ENCODE data around the gene TDRD3.

The TDRD3 gene

DNA sequence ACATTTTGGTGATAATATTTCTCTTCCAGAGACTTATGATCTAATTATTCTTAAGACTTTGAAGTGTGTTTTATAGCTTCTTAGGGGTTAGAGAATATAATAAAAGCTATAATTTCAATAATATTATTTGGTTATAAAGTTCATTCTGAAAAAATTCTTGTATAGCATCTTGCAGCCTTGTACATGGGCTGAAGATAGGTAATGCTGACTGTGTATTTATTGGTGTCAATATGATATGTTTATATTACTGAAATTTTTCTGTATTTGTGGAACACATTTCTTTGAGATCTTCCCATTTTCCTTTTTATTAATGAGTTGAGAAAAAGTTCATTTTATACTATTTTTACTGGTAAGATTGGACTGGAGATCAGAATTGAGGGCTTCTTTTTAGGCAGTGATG is 87.8 kb downstream of the TDRD3 start:
- Histone ChIP-seq H2AFZ (ENCODE audit: low read length) (no peak overlapping the region), H3K4me2 (ENCODE audit: insufficient read depth, low read length, poor library complexity, severe bottlenecking) (no peak overlapping the region), H3K4me3 (ENCODE audit: low read length in 2 of 2) (no peak overlapping the region), H3K4ac (ENCODE audit: low read length) (no peak overlapping the region), H3K23ac (ENCODE audit: low read depth, low read length, poor library complexity) (no peak overlapping the region), H2BK15ac (ENCODE audit: low read length) (no peak overlapping the region), H3K14ac (ENCODE audit: low read length) (no peak overlapping the region), H3K27ac (replicated peaks; ENCODE audit: low read length) (no peak overlapping the region), H3K4me1 (ENCODE audit: control insufficient read depth in 2 of 2, insufficient read depth in 1 of 2, low read depth in 1 of 2, low read length in 2 of 2) (no peaks in the 10 kb centered on the region), H3K9ac (ENCODE audit: low read depth, low read length, poor library complexity) (no peak overlapping the region), H3K27me3 (ENCODE audit: control insufficient read depth in 3 of 3, insufficient read depth in 3 of 3, low read depth in 1 of 3, low read length in 3 of 3) (no peaks in the 10 kb centered on the region), H3K9me3 (replicated peaks in 1 of 2; ENCODE audit: control insufficient read depth in 2 of 2, insufficient read depth in 1 of 2, low read depth in 1 of 2, low read length in 2 of 2) (peaks cover 6 to 30% of the 10 kb centered on the region in 2 donors), H2BK12ac (ENCODE audit: low read length) (no peak overlapping the region), H3K36me3 (replicated peaks in 1 of 2; ENCODE audit: control insufficient read depth in 2 of 2, insufficient read depth in 2 of 2, low read length in 2 of 2) (peaks cover 0 to 35% of the 10 kb centered on the region in 2 donors), H4K91ac (ENCODE audit: low read depth, low read length, poor library complexity) (no peak overlapping the region), H2BK120ac (ENCODE audit: low read depth, low read length) (no peak overlapping the region), H3K18ac (ENCODE audit: low read length) (no peak overlapping the region), H2AK5ac (ENCODE audit: low read depth, low read length) (no peak overlapping the region), H4K8ac (ENCODE audit: low read depth, low read length) (no peak overlapping the region), H3K79me1 (ENCODE audit: low read depth, low read length) (no peaks in the 10 kb centered on the region), H2BK5ac (ENCODE audit: low read length) (no peak overlapping the region)
- no peak for DNase-seq (ENCODE audit: low spot score)

DNA sequence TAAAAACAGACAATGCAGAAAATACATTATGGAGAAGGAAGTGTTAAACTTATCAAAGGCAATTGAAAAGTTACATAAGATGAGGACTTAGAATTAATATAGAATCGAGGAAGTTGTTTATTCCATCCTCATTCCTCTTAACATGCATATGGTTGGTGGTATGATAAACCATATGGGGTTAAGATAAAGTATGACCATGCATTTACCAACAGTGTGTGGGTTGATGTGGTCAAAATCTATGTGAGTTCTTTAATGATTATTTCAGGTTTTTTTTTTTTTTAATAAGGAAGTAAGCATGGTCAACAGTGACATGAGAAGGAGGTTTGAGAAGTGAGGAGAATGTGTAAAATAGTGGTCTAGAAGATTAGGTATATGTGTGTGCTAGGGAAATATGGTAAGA is 94.5 kb downstream of the TDRD3 start:
- no peak overlapping the region for H2BK12ac ChIP-seq (ENCODE audit: low read length)
- H2AK5ac ChIP-seq (ENCODE audit: low read depth, low read length): no peak overlapping the region
- H3K27ac ChIP-seq (replicated peaks; ENCODE audit: low read length): no peak overlapping the region
- H3K18ac ChIP-seq (ENCODE audit: low read length): no peak overlapping the region
- H3K23ac ChIP-seq (ENCODE audit: low read depth, low read length, poor library complexity): no peak overlapping the region
- peaks cover 2 to 15% of the 10 kb centered on the region in 2 donors for H3K9me3 ChIP-seq (replicated peaks in 1 of 2; ENCODE audit: control insufficient read depth in 2 of 2, insufficient read depth in 1 of 2, low read depth in 1 of 2, low read length in 2 of 2)
- H3K36me3 ChIP-seq (replicated peaks in 1 of 2; ENCODE audit: control insufficient read depth in 2 of 2, insufficient read depth in 2 of 2, low read length in 2 of 2): peaks cover 0 to 35% of the 10 kb centered on the region in 2 donors
- H3K4me2 ChIP-seq (ENCODE audit: insufficient read depth, low read length, poor library complexity, severe bottlenecking): no peak overlapping the region
- no CpG with 5 or more reads among the region's 1 CpG for WGBS, 2 donors (ENCODE audit: extremely low coverage in 2 of 2, insufficient read length in 2 of 2, insufficient replicate concordance in 1 of 2)
- H2AFZ ChIP-seq (ENCODE audit: low read length): no peak overlapping the region
- H2BK5ac ChIP-seq (ENCODE audit: low read length): no peak overlapping the region
- no peak overlapping the region for H3K4ac ChIP-seq (ENCODE audit: low read length)
- no peak for DNase-seq (ENCODE audit: low spot score)
- H3K27me3 ChIP-seq (ENCODE audit: control insufficient read depth in 3 of 3, insufficient read depth in 3 of 3, low read depth in 1 of 3, low read length in 3 of 3): no peaks in the 10 kb centered on the region
- H2BK15ac ChIP-seq (ENCODE audit: low read length): no peak overlapping the region
- H4K91ac ChIP-seq (ENCODE audit: low read depth, low read length, poor library complexity): no peak overlapping the region
- no peak overlapping the region for H4K8ac ChIP-seq (ENCODE audit: low read depth, low read length)
- no peak overlapping the region for H2BK120ac ChIP-seq (ENCODE audit: low read depth, low read length)
- no peak overlapping the region for H3K9ac ChIP-seq (ENCODE audit: low read depth, low read length, poor library complexity)
- H3K4me1 ChIP-seq (ENCODE audit: control insufficient read depth in 2 of 2, insufficient read depth in 1 of 2, low read depth in 1 of 2, low read length in 2 of 2): no peaks in the 10 kb centered on the region
- no peaks in the 10 kb centered on the region for H3K79me1 ChIP-seq (ENCODE audit: low read depth, low read length)
- H3K14ac ChIP-seq (ENCODE audit: low read length): no peak overlapping the region
- no peak overlapping the region for H3K4me3 ChIP-seq (ENCODE audit: low read length in 2 of 2)

DNA sequence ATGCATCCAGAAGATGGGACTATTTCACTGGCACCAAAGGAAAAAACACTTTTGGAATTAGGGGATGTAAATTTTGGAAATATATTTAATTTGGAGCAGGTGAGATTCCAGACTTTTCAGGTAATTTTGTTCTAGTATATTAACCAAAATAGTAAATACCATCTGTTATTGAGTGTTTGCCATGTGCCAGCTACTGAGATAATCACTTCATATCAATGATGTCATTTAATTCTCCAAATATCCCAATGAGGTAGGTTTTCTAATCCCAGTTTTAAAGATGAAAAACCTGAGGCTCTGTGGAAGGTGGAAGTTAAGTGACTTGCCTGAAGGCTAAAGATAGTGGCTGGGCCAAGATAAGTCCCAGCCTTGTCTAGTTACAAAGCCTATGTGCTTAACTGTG is 95.2 kb downstream of the TDRD3 start:
- Histone ChIP-seq H3K4me2 (ENCODE audit: insufficient read depth, low read length, poor library complexity, severe bottlenecking) (no peak overlapping the region), H3K36me3 (replicated peaks in 1 of 2; ENCODE audit: control insufficient read depth in 2 of 2, insufficient read depth in 2 of 2, low read length in 2 of 2) (peaks cover 3 to 34% of the 10 kb centered on the region in 2 donors), H4K91ac (ENCODE audit: low read depth, low read length, poor library complexity) (no peak overlapping the region), H3K23ac (ENCODE audit: low read depth, low read length, poor library complexity) (no peak overlapping the region), H4K8ac (ENCODE audit: low read depth, low read length) (no peak overlapping the region), H2BK15ac (ENCODE audit: low read length) (no peak overlapping the region), H2AFZ (ENCODE audit: low read length) (no peak overlapping the region), H2BK12ac (ENCODE audit: low read length) (no peak overlapping the region), H2BK5ac (ENCODE audit: low read length) (no peak overlapping the region), H3K27me3 (ENCODE audit: control insufficient read depth in 3 of 3, insufficient read depth in 3 of 3, low read depth in 1 of 3, low read length in 3 of 3) (no peaks in the 10 kb centered on the region), H2AK5ac (ENCODE audit: low read depth, low read length) (no peak overlapping the region), H3K79me1 (ENCODE audit: low read depth, low read length) (no peaks in the 10 kb centered on the region), H2BK120ac (ENCODE audit: low read depth, low read length) (no peak overlapping the region), H3K27ac (replicated peaks; ENCODE audit: low read length) (no peak overlapping the region), H3K4me3 (ENCODE audit: low read length in 2 of 2) (no peak overlapping the region), H3K9me3 (replicated peaks in 1 of 2; ENCODE audit: control insufficient read depth in 2 of 2, insufficient read depth in 1 of 2, low read depth in 1 of 2, low read length in 2 of 2) (peaks cover 2 to 21% of the 10 kb centered on the region in 2 donors), H3K4me1 (ENCODE audit: control insufficient read depth in 2 of 2, insufficient read depth in 1 of 2, low read depth in 1 of 2, low read length in 2 of 2) (no peaks in the 10 kb centered on the region), H3K9ac (ENCODE audit: low read depth, low read length, poor library complexity) (no peak overlapping the region), H3K4ac (ENCODE audit: low read length) (no peak overlapping the region), H3K14ac (ENCODE audit: low read length) (no peak overlapping the region), H3K18ac (ENCODE audit: low read length) (no peak overlapping the region)
- DNase-seq (ENCODE audit: low spot score): no peak

DNA sequence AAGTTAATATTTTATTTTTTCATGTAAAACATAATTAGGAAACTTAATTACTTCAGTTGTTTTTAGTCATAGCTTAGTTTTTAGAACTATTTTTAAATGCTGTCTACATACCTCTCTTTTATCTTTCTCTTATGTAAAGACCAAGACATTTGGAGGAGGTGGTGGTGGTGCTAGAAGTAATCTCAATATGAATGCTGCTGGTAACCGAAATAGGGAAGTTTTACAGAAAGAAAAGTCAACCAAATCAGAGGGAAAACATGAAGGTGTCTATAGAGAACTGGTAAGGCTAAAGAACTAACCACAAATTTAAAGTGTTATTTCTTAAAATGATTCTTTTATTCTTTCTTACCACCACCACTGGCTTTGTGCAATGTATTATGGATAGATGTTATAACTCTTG is 97.3 kb downstream of the TDRD3 start:
- no CpG with 5 or more reads among the region's 1 CpG for WGBS, 2 donors (ENCODE audit: extremely low coverage in 2 of 2, insufficient read length in 2 of 2, insufficient replicate concordance in 1 of 2)
- no peak for DNase-seq (ENCODE audit: low spot score)
- H4K91ac ChIP-seq (ENCODE audit: low read depth, low read length, poor library complexity): no peak overlapping the region

More for the DNA sequence above, 97.3 kb downstream of the TDRD3 start:
- H3K36me3 ChIP-seq (replicated peaks in 1 of 2; ENCODE audit: control insufficient read depth in 2 of 2, insufficient read depth in 2 of 2, low read length in 2 of 2): peaks cover 3 to 31% of the 10 kb centered on the region in 2 donors
- no peak overlapping the region for H2BK120ac ChIP-seq (ENCODE audit: low read depth, low read length)
- no peak overlapping the region for H3K23ac ChIP-seq (ENCODE audit: low read depth, low read length, poor library complexity)
- no peak overlapping the region for H2BK15ac ChIP-seq (ENCODE audit: low read length)
- H3K27ac ChIP-seq (replicated peaks; ENCODE audit: low read length): no peak overlapping the region
- H3K9ac ChIP-seq (ENCODE audit: low read depth, low read length, poor library complexity): no peak overlapping the region
- H3K14ac ChIP-seq (ENCODE audit: low read length): no peak overlapping the region
- no peak overlapping the region for H2BK12ac ChIP-seq (ENCODE audit: low read length)
- peaks cover 0 to 24% of the 10 kb centered on the region in 2 donors for H3K9me3 ChIP-seq (replicated peaks in 1 of 2; ENCODE audit: control insufficient read depth in 2 of 2, insufficient read depth in 1 of 2, low read depth in 1 of 2, low read length in 2 of 2)
- H3K27me3 ChIP-seq (ENCODE audit: control insufficient read depth in 3 of 3, insufficient read depth in 3 of 3, low read depth in 1 of 3, low read length in 3 of 3): no peaks in the 10 kb centered on the region
- no peak overlapping the region for H3K4ac ChIP-seq (ENCODE audit: low read length)
- no peak overlapping the region for H3K4me2 ChIP-seq (ENCODE audit: insufficient read depth, low read length, poor library complexity, severe bottlenecking)
- no peak overlapping the region for H2AFZ ChIP-seq (ENCODE audit: low read length)
- H3K4me3 ChIP-seq (ENCODE audit: low read length in 2 of 2): no peak overlapping the region
- no peaks in the 10 kb centered on the region for H3K4me1 ChIP-seq (ENCODE audit: control insufficient read depth in 2 of 2, insufficient read depth in 1 of 2, low read depth in 1 of 2, low read length in 2 of 2)
- no peaks in the 10 kb centered on the region for H3K79me1 ChIP-seq (ENCODE audit: low read depth, low read length)
- no peak overlapping the region for H3K18ac ChIP-seq (ENCODE audit: low read length)
- no peak overlapping the region for H2BK5ac ChIP-seq (ENCODE audit: low read length)
- no peak overlapping the region for H2AK5ac ChIP-seq (ENCODE audit: low read depth, low read length)
- no peak overlapping the region for H4K8ac ChIP-seq (ENCODE audit: low read depth, low read length)
